SK-N-SH (cell line): ENCODE data around the gene BCL6. TPM values are rescaled to one million over a fixed set of nuclear protein-coding genes. Genes with fewer than 3 reads are reported as not detected.

Experiments used
- CTCF ChIA-PET: fragments of 300-600, 350-600 bp; formaldehyde crosslinking; extraction: SDS; loops from one replicate; lab custom pipeline; 2021; lab: Yijun Ruan, JAX
- POLR2A ChIA-PET: fragments of 350-600 bp; sonication (Branson Sonifier 250); formaldehyde crosslinking; extraction: SDS; loops from one replicate; lab custom pipeline; 2020; ENCODE audit warnings: antibody characterized with exemption, inconsistent platforms; lab: Yijun Ruan, JAX
- DNase-seq: peaks from one replicate; pipeline ENCODE4 v3.0.0; 2012
- H2AFZ ChIP-seq: fragments of 200-600 bp; sonication (generic); 2 replicates; pipeline ENCODE4 v1.8.1; 2016; ENCODE audit warnings: antibody characterized with exemption, mild to moderate bottlenecking, low read depth
- H3F3A ChIP-seq: fragments of 200-600 bp; sonication (generic); replicated peaks from 2 replicates; pipeline ENCODE3; 2016; ENCODE audit warnings: antibody characterized with exemption, mild to moderate bottlenecking; ENCODE audit not compliant: insufficient read depth
- H3K27ac ChIP-seq, 2 experiments: fragments of 200-500 bp in 1 of 2; fragments of 200-600 bp in 1 of 2; sonication (Bioruptor generic) in 1 of 2; sonication (generic), shearing (Covaris generic) in 1 of 2; 2 replicates each; pipeline versions ENCODE4 v1.5.1 to v1.6.1; 2014 to 2016; ENCODE audit warnings: low read depth in 2 of 2, inconsistent platforms in 1 of 2, low read length in 1 of 2, mild to moderate bottlenecking in 1 of 2, mixed read lengths in 1 of 2
- H3K27me3 ChIP-seq: fragments of 200-600 bp; sonication (generic), shearing (Covaris generic); 2 replicates; pipeline ENCODE4 v1.6.1; 2016; ENCODE audit warnings: mixed run types; ENCODE audit not compliant: insufficient read depth
- H3K36me3 ChIP-seq, 2 experiments: fragments of 200-500 bp in 1 of 2; fragments of 200-600 bp in 1 of 2; sonication (Bioruptor generic) in 1 of 2; sonication (generic) in 1 of 2; replicated peaks in 1 of 2; 2 replicates each; pipeline versions ENCODE3 to v1.5.1; 2014 to 2016; ENCODE audit warnings: low read length in 1 of 2, mild to moderate bottlenecking in 1 of 2; ENCODE audit not compliant: insufficient read depth in 2 of 2, control insufficient read depth in 1 of 2
- H3K4me1 ChIP-seq, 2 experiments: fragments of 200-500 bp in 1 of 2; fragments of 200-600 bp in 1 of 2; sonication (Bioruptor generic) in 1 of 2; sonication (generic), shearing (Covaris generic) in 1 of 2; 2 replicates each; pipeline versions ENCODE4 v1.5.1 to v1.6.1; 2014 to 2016; ENCODE audit warnings: low read depth in 1 of 2, low read length in 1 of 2, mixed run types in 1 of 2; ENCODE audit not compliant: insufficient read depth in 2 of 2, control insufficient read depth in 1 of 2
- H3K4me2 ChIP-seq: fragments of 200-600 bp; sonication (generic), shearing (Covaris generic); 2 replicates; pipeline ENCODE4 v1.6.1; 2017; ENCODE audit warnings: mixed run types
- H3K4me3 ChIP-seq, 2 experiments: fragments of 200-500 bp in 1 of 2; fragments of 200-600 bp in 1 of 2; sonication (Bioruptor generic) in 1 of 2; sonication (generic), shearing (Covaris generic) in 1 of 2; 2 replicates each; pipeline versions ENCODE4 v1.5.1 to v1.8.1; 2014 to 2016; ENCODE audit warnings: low read depth in 2 of 2, inconsistent platforms in 1 of 2, low read length in 1 of 2, mild to moderate bottlenecking in 1 of 2, mixed read lengths in 1 of 2, moderate library complexity in 1 of 2
- H3K79me2 ChIP-seq: fragments of 200-600 bp; sonication (generic); 2 replicates; pipeline ENCODE4 v1.8.1; 2017; ENCODE audit warnings: mild to moderate bottlenecking; ENCODE audit not compliant: insufficient read depth
- H3K9ac ChIP-seq: fragments of 200-600 bp; sonication (generic); 2 replicates; pipeline ENCODE4 v1.6.1; 2017; ENCODE audit warnings: mixed run types
- H3K9me2 ChIP-seq: fragments of 200-600 bp; sonication (generic); 2 replicates; pipeline ENCODE4 v1.6.1; 2017; ENCODE audit warnings: mixed run types
- H3K9me3 ChIP-seq: fragments of 200-600 bp; sonication (generic); 2 replicates; pipeline ENCODE4 v1.6.1; 2017; ENCODE audit warnings: mixed run types, mild to moderate bottlenecking, moderate library complexity
- H4K20me1 ChIP-seq: fragments of 200-600 bp; sonication (generic); 2 replicates; pipeline ENCODE4 v1.6.1; 2017; ENCODE audit warnings: mild to moderate bottlenecking, mixed run types; ENCODE audit not compliant: insufficient read depth
- CTCF ChIP-seq: fragments of 200-600 bp; sonication (generic); IDR thresholded peaks from 2 replicates; pipeline ENCODE4 v1.6.1; 2017; ENCODE audit warnings: antibody characterized with exemption, mild to moderate bottlenecking, moderate library complexity
- ELF1 ChIP-seq: IDR thresholded peaks from 2 replicates; pipeline ENCODE4 v1.4.0; 2012
- EP300 ChIP-seq, 2 experiments: IDR thresholded peaks; 2 replicates each; pipeline versions ENCODE4 v1.4.0 to v1.6.1; 2012; ENCODE audit warnings: borderline replicate concordance in 1 of 2, low read depth in 1 of 2, low read length in 1 of 2
- FOXJ3 ChIP-seq: sonication (generic); formaldehyde crosslinking; IDR thresholded peaks from 2 replicates; pipeline ENCODE4 v1.5.1; 2020; ENCODE audit warnings: mild to moderate bottlenecking, missing genetic modification reagents
- FOXM1 ChIP-seq: IDR thresholded peaks from 2 replicates; pipeline ENCODE4 v1.4.0; 2012; ENCODE audit warnings: low read depth, mild to moderate bottlenecking
- IRF3 ChIP-seq: fragments of 150-350 bp; IDR thresholded peaks from 2 replicates; pipeline ENCODE4 v1.6.1; 2016; ENCODE audit warnings: mild to moderate bottlenecking, low read depth, low read length
- MAX ChIP-seq: IDR thresholded peaks from 2 replicates; pipeline ENCODE4 v1.4.0; 2012; ENCODE audit warnings: low read depth
- NFIC ChIP-seq: IDR thresholded peaks from 2 replicates; pipeline ENCODE4 v1.4.0; 2012; ENCODE audit warnings: borderline replicate concordance
- PBX3 ChIP-seq: IDR thresholded peaks from 2 replicates; pipeline ENCODE4; 2012
- REST ChIP-seq: IDR thresholded peaks from 2 replicates; pipeline ENCODE4 v1.6.1; 2012; ENCODE audit warnings: mild to moderate bottlenecking, low read depth, low read length, moderate library complexity
- RFX5 ChIP-seq: IDR thresholded peaks from 2 replicates; pipeline ENCODE4 v1.6.1; 2012; ENCODE audit warnings: mild to moderate bottlenecking, improper control_type of control experiment, low read length
- TCF12 ChIP-seq: IDR thresholded peaks from 2 replicates; pipeline ENCODE4 v1.4.0; 2012
- whole genome bisulfite sequencing: methylation state at CpG from one replicate; pipeline ENCODE4 v1.1.6; 2017; ENCODE audit warnings: low lambda C conversion rate; 5-methylcytosine and 5-hydroxymethylcytosine counted together
- polyA plus RNA-seq, 3 experiments: library from polyadenylated mRNA; depleted of rRNA; stranded (reverse); fragments of >200 nt; gene quantifications; 2 replicates each; pipeline ENCODE4 v1.2.3, GENCODE V29; 2012

BCL6 gene
- polyA plus RNA-seq, 1 of the 3 experiments (the other 2 are of a cell fraction): 13.8 TPM

- no peak for DNase-seq
- no peaks in the 10 kb centered on the region for H3F3A ChIP-seq
- TF ChIP-seq TCF12 (no peak), FOXJ3 (CRISPR knock-in tag) (no peak), IRF3 (no peak), CTCF (no peak), RFX5 (no peak), FOXM1 (no peak), MAX (no peak), REST (no peak), EP300 (IDR thresholded peaks at IDR 0.05; ENCODE audit: borderline replicate concordance in 1 of 2, low read depth in 1 of 2, low read length in 1 of 2) (no peak), ELF1 (no peak), PBX3 (no peak), NFIC (no peak)
- TF ChIP-seq, all 33 proteins: peak for 0
- CTCF ChIA-PET: interaction anchor here (1.5 to 7.6 kb wide), 3 partner anchors 21 to 400 kb away, joined by 4 to 53 read pairs (median 11); no protein-coding TSS in a partner anchor
- no peaks in the 10 kb centered on the region for H3K9me3 ChIP-seq
- no peak overlapping the region for H3K4me3 ChIP-seq
- no peaks in the 10 kb centered on the region for H3K79me2 ChIP-seq
- H3K27me3 ChIP-seq: no peaks in the 10 kb centered on the region
- no peak overlapping the region for H3K27ac ChIP-seq
- POLR2A ChIA-PET: no interaction called here
- WGBS: 90% methylated on average over 5 of the region's 5 CpGs
- H3K9me2 ChIP-seq: no peaks in the 10 kb centered on the region
- H4K20me1 ChIP-seq: no peaks in the 10 kb centered on the region
- no peak overlapping the region for H3K4me2 ChIP-seq
- H3K36me3 ChIP-seq: peaks cover 21 to 22% of the 10 kb centered on the region in 2 experiments
- H3K4me1 ChIP-seq: no peaks in the 10 kb centered on the region; a peak in 1 of 4 replicates
- H3K9ac ChIP-seq: no peak overlapping the region
- no peak overlapping the region for H2AFZ ChIP-seq
Measured at GRCh38 chr3:187718802-187719201, 26.5 kb downstream of the BCL6 start.
